Suppressor macrophage treated with lipopolysaccharide for 4 hours (primary cell): ENCODE results near the gene PHACTR4.
A peak's percentile ranks its signal among the peaks of the same experiment; 100 is the strongest.
"Not testable (repeated sequence)": the region's sequence is repeated elsewhere in the genome, so short reads cannot be mapped to it uniquely, and the experiment has no call there.

Experiments used
- DNase-seq: peaks from one replicate; pipeline ENCODE4 v3.0.0-alpha.2; 2020

PHACTR4 gene

DNA sequence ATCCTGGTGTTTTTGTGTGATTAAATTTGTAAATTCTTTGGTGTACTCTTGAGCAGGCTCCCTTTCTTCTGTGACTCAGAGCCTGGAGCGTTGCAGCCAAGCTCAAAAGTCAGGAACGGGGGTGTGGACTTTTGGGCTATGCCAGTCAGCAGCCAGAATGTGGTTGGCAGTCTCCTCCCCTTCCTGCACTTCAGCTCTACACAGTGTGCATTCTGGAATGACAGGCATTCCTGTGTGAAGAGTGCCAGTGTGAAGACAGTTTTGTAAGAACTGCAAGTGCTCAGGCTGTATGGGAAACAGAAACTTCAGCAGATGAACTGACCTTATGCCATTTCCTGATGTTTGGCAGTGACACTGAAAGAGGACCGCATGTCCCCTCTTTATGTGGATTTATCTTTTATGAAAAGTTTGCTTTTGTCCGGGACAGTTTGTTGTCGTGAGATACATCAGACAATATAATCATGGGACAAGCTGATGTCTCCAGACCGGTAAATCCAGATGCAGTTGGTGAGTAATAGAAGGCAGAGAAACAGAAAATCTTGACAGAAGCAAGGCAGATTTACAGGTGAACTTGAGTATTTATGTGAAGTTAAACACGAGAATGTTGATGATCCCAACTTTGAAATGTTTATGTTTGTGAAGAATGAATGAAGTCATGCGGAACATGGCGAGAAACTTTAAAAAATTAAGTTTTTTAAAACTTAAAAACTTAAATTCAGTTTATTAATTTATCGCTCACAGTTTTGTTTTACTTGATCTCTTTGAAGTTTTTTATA lies 68.6 kb downstream of the PHACTR4 start:
- peak; percentile 97 for DNase-seq

DNA sequence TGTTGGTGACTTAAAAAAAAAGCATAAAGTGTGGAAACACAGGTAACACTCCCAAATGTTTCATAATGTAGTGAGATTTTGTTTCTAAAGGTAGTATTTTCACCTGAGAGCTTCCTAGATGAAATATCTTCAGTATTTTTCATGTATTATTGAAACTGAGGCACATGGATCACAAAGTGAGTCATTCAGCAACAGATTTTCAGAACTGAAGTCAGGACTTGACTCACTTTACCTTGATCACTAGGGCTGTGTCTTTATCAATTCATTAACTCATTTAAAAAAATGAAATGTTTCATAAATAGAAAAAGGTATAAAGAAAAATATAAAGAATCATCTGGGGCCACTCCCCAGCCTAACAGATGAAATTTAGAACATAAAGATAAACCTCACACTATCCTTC lies 69.8 kb downstream of the PHACTR4 start:
- DNase-seq = peak; percentile 12

DNA sequence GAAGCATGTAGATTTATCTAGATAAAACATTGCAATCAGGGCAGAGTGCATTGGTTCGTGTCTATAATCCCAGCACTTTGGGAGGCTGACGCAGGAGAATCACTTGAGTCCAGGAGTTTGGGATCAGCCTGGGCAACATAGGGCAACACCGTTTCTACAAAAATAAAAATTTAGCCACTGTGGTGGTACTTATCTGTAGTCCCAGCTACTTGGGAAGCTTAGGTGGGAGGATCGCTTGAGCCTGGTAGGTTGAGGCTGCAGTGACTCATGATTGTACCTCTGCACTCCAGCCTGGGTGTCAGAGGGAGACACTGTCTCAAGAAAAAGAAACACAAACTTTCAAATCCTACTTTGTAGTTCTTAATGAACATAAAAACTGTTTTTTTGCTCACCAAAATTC lies 72.1 kb downstream of the PHACTR4 start:
- DNase-seq = no peak

DNA sequence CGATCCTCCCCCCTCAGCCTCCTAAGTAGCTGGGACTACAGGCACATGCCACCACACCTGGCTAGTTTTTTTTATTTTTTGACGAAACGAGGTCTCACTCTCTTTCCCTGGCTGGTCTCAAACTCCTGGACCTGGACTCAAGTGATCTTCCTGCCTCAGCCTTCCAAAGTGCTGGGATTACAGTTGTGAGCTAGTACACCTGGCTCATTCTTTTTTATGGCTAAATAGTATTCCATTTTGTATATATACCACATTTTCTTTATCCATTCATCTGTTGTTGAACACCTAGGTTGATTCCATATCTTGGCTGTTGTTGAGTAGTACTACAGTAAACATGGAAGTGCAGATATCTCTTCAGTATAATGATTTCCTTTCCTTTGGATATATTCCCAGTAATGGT lies 74.0 kb downstream of the PHACTR4 start:
- DNase-seq = no peak

DNA sequence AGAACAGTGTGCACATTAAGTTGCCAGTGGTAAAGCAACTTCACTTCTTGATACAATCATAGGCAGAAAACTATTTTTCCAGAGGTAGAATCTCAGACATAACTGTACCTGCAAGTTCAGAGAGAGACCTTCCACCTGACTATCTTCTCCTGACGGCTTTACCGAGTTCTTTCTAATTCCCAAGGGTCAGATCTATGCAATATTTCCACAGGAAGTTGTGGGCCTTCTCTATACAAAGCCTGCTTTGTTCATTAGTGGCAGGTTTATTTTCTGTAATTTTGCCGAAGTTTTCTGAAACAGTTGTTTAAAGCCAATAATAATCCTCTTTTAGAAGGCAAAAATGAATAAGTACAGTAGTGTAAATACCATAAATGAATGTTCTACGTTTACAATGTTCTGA lies 78.1 kb downstream of the PHACTR4 start:
- no peak for DNase-seq

DNA sequence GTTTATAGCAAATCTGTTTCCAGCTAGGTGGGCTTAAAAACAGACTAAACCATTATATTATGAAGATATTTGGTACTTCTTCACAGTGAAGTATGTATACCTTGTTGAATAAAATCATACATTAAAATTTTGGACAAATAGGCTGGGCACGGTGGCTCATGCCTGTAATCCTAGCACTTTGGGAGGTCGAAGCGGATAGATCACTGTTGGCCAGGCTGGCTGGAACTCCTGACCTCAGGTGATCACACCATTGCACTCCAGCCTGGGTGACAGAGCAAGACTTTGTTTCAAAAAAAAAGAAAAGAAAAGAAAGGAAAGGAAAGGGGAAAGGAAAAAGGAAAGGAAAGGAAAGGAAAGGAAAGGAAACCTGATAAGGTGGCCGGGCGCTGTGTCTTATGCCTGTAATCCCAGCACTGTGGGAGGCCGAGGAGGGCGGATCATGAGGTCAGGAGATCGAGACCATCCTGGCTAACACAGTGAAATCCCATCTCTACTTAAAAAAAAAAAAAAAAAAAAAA lies 78.6 kb downstream of the PHACTR4 start:
- DNase-seq = not testable (repeated sequence)

DNA sequence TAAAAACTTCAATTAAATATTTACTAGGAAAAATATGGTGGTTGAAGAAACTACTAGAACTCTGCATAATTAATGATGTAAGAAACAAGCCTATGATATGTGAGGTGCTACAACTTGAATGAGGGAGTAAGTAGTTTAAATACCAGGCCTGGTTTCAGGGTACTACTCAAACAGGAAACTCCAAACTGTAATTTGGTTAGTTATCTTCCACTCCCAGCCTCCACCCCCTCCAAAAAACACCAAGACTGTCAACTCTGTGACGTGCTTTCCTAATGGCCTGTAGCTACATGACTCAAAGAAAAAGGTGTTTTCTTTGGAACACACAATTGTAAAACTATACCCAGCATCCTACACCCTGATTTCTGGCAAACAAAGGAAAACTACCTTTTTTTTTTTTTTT lies 80.4 kb downstream of the PHACTR4 start:
- no peak for DNase-seq

DNA sequence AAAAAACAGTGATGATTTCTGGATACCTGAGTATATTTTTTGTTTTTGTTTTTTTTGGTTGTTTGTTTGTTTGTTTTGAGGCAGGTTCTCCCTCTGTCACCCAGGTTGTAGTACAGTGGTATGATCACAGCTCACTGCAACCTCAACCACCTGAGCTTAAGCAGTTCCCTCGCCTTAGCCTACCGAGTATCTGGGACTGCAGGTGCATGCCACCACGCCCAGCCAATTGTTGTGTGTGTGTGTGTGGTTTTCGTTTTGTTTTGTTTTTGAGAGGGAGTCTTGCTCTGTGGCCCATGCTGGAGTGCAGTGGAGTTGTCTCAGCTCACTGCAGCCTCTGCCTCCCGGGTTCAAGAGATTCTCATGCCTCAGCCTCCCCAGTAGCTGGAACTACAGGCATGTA lies 81.0 kb downstream of the PHACTR4 start:
- no peak for DNase-seq

DNA sequence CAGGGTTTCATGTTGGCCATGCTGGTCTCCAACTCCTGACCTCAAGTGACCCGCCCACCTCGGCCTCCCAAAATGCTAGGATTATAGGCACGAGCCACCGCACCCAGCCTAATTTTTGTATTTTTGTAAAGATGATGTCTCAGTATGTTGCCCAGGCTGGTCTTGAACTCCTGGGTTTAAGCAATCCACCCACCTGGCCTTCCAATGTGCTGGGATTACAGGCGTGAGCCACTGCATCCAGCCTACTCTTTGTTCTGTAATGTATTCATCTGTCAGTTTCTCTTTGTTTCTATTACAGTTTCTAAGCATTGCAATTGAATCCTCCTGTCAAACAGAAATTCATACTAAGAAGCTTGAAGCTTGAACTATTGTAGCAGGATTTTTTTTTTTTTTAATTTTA lies 81.5 kb downstream of the PHACTR4 start:
- DNase-seq = no peak

DNA sequence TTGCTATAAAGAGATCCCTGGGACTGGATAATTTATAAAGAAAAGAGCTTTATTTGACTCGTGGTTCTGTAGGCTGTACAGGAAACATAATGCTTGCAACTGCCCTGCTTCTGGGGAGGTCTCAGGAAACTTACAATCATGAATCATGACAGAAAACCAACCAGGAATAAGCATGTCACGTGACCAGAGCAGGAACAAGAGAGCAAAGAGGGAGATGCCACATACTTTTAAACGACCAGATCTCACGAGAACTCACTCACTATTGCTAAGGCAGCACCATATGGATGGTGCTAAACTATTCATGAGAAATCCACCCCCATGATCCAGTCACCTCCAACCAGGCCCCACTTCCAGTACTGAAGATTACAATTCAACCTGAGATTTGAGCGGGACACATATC lies 86.5 kb downstream of the PHACTR4 start:
- DNase-seq = peak; percentile 37

DNA sequence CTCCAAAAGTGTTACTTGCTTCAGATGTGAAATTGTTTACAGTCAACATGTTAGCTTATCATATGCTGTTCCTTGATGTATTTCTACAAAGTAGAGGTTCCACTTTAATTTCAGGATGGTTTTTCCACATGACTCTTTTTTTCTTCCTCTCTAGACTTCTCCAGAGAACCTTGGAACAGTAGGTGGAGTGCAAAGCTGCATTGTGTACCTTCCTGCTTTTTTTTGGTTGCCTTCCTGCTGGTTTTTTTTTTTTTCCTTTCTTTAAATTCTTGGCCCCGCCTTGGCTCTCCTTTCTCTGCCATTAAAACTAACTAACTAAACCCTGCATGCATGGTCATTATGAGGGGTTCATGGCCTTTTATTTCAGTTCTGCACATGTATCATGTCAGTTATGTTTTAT lies 88.1 kb downstream of the PHACTR4 start:
- DNase-seq = no peak

DNA sequence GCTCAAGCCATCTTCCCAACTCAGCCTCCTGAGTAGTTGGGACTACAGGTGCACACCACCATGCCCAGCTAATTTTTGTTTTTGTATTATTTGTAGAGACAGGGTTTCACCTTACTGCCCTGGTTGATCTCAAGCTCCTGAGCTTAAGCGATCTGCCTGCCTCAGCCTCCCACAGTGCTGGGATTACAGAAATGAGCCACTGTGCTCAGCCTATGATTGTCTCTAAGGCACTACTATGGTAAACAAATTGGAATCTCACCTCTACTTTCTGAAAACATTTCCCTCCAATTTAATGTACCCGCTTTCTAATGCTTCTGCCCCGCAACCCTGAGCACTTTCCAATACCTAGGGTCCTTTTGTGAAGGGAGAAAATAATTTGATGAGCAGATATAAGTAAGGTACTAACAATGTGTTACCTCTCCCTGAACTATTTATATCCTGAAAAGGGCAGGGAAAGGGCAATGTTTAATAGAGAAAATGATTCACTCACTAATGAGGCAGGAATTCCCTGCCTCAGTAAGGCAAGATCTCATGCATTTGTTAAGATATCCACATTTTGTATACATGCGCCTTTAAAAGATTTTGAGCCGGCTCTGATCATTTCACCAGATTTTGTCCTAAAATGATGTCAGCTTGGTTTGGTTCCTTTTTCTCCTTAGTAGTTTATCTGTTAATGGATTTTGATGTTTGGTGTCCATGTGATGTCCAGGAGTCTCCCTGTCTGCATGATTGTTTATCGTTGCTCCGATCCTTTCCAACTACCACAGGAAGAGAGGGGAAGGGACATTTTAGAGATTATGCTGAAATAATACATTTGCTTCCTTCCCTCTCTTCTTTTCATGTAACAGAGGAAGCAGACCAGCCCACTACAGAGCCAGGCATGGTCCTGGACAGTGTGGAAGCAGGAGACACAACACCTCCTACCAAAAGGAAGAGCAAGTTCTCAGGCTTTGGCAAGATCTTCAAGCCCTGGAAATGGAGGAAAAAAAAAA lies 89.0 kb downstream of the PHACTR4 start:
- no peak for DNase-seq

DNA sequence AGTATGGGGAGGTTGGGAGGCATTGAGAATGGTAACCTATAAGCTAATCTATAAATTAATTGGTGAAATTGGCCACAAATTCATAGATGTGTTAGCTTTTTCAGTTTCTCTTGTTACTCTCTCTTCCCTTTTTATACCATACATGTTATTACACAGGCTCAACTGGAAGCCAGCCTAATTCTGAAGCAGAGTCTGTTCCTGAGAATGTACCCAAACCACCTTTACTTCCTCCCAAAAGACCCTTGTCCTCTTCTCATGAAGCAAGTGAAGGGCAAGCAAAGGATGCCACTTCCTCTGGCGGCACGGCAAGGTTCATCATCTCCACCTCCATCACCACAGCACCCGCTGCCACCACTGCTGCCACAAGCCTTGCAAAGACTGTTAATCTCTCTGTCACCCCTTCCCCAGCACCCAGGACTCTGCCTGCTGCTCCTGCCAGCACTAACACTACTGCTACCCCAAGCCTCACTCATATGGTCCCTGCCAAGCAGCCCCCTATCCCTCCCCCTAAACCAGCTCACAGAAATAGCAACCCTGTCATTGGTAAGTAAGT lies 96.8 kb downstream of the PHACTR4 start:
- no peak for DNase-seq

DNA sequence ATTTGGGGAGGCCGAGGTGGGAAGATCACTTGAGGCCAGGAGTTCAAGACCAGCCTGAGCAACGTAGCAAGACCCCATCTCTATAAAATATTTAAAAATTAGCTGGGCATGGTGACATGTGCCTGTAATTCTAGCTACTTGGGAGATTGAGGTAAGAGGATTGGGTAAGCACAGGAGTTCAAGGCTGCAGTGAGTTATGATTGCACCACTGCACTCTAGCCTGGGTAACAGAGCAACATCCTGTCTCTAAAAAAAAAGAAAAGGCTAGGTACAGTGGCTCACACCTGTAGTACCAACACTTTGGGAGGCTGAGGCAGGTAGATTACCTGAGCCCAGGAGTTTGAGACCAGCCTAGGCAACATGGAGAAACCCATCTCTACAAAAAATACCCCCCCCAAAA lies 100.6 kb downstream of the PHACTR4 start:
- DNase-seq = no peak

DNA sequence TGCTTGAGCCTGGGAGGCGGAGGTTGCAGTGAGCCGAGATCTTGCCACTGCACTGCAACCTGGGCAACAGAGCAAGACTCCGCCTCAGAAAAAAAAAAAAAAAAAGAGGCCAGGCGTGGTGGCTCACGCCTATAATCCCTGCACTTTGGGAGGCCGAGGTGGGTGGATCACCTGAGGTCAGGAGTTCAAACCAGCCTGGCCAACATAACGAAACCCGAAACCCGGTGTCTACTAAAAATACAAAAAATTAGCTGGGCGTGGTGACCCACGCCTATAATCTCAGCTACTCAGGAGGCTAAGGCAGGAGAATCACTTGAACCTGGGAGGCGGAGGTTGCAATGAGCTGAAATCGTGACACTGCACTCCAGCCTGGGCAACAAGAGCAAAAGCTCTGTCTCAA lies 110.0 kb downstream of the PHACTR4 start:
- not testable (repeated sequence) for DNase-seq

DNA sequence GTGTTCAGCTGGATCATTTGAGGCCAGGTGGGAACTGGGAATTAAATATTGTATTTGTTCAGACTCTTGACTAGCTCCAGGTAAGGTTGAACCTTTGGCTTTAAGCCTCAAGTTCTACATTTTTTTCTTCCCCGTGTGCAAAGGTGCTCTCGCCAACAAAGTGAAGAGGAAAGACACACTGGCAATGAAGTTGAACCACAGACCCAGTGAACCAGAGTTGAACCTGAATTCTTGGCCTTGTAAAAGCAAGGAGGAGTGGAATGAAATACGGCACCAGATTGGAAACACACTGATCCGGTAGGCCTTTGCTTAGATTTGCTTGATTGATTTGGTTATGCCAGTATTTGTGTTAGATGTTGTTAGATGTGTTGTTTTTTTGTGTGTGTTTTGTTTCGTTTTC lies 110.8 kb downstream of the PHACTR4 start:
- no peak for DNase-seq

DNA sequence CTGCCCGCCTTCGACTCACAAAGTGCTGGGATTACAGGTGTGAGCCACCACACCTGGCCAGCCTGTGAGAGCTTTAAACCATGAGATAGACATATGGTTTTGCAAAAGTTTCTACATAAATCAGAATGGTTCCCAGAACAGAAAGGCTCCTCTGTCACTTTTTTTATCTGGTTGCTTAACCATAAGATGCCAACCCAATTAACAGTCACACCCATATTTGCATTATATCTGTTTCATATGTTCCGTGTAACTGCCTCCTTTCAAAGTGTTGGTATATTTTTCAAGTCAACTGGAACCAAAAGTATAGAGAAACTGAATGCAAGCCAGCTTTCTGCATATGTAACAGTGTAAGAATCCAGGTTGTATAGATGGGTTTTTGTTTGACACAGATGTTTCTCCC lies 112.6 kb downstream of the PHACTR4 start:
- DNase-seq = no peak

DNA sequence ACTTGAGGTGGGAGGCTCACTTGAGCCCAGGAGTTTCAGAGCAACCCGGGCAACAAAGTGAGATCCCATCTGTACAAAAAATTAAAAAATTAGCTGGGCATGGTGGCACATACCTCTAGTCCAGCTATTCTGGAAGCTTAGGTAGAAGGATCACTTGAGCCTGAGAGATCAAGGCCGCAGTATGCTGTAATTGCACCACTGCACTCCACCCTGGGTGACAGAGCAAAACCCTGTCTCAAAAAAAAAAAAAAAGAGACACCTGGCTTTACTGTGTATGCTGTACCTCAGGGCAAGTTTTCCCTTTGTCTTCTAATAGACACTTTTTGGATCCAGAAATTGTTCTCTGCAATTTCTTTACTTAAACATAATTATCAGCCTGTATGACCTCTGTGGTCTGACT lies 113.2 kb downstream of the PHACTR4 start:
- DNase-seq = no peak

DNA sequence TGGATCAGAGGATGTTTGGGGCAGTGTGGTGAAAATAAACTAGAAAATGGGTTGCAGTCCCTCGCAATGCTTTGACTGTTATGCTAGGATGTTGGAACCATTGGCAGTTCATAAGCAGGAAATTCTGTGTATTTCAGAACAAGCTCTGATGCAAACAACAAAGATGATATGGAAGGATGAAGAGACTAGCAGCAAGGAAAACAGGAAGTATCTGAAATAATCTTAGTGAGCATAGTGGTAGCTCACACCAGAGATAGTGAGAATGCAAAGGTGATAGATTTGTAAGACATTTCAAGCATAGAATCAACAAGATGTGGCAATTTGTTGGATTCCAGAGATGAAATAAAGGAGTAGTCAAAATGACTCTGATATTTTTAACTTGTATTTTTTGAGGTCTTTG lies 125.2 kb downstream of the PHACTR4 start:
- DNase-seq = no peak

DNA sequence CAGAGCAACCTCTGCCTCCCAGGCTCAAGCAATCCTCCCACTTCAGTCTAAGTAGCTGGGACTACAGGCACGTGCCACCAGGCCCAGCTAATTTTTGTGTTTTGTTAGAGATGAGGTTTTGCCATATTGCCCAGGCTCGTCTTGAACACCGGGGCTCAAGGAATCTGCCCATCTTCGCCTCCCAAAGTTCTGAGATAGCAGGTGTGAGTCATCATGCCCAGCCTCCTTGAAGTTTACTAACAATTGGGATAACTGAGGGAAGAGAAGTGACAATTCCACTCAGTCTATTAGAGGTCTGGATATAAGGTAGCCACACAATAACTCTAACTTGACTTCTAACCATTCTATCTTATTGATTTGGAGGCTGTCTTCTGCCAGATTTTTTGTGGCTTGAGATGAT lies 130.0 kb downstream of the PHACTR4 start:
- no peak for DNase-seq

DNA sequence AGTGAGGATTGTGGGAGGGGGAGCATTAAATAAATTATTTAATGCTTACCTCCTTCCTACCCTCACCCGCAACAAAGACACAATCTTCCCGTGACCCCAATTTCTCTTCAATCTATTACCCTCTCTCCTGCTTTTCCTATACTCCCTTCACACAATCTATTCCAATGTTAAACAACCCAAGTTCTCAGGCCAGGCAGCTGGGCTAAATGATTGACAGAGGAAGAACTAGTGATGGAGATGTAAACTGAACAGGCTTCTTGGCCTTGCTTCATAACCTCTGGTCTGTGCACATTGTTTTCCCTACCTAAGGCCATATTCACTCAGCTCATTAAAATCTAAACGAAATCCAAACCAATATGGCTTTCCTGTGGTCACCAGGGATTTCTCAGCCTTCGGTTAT lies 132.4 kb downstream of the PHACTR4 start:
- DNase-seq = no peak

DNA sequence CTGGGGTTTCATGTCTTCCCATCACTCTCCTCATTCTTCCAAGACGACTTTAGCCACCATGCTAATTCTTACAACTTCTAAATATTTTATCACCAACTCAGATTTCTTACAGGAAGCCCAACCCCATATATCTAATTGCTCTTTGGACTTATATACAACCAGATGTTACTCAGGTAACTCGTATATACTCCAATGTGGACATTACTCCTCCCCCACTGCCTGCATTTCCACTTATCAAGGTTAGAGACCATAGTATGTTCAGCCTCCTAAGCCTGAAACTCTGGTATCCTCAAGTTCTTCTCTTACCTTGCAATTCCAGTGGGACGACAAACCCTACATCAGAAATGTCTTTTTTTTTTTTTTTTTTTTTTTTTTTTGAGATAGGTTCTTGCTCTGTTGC lies 133.6 kb downstream of the PHACTR4 start:
- DNase-seq = no peak

DNA sequence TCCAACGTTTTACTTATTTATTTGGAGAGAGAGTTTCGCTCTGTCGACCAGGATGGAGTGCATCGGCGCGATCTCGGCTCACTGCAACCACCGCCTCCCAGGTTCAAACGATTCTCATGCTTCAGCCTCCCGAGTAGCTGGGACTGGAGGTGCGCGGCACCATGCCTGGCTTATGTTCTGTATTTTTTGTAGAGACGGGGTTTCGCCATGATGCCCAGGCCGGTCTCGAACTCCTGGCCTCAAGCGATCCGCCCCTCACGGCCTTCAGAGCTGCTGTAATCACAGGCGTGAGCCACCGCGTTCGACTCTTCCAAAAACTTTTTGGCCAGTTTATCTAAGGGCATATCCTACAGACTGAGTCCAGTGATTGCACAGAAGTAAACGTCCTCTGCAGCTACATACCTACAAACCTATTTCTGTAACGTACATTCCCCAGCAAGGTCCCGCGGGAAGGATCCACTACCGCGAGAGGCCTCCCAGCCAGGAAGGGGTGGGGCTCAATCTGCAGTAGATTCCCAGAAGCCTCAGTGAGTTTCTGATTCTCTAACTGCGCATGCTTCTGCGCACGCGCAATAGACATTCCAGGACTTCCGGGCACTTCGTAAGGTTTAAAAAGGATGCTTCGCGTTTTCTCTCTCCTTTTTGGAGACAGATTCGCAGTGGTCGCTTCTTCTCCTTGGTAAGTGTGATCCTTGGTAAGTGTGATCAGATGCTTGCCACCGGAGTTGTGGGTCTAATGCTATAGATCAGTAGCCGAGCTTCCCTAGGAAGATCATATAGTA lies 136.1 kb downstream of the PHACTR4 start, which contains the start of gene RCC1:
TSS of gene RCC1 (plus strand) at position 638 of the 782 bp plus-strand sequence. CDS start 23,824 bp downstream, outside the sequence.
- DNase-seq = peak; percentile 99
